MG63 (cell line): Measurements from ENCODE around the gene OR12D1. TPM values are rescaled to one million over a fixed set of nuclear protein-coding genes. Genes with fewer than 3 reads are reported as not detected.
"Not testable (repeated sequence)": the region's sequence is repeated elsewhere in the genome, so short reads cannot be mapped to it uniquely, and the experiment has no call there.

ENCODE experiments used
- DNase-seq: peaks from one replicate; pipeline ENCODE4 v3.0.0-alpha.2; 2020
- H3K27me3 ChIP-seq: fragments of 250-450 bp; sonication (Bioruptor Pico); 2 replicates; pipeline ENCODE4 v1.5.1; 2020; ENCODE audit warnings: mild to moderate bottlenecking, moderate library complexity
- H3K36me3 ChIP-seq: fragments of 250-450 bp; sonication (Bioruptor Pico); 2 replicates; pipeline ENCODE4 v1.5.1; 2020; ENCODE audit warnings: mild to moderate bottlenecking, moderate library complexity
- H3K4me3 ChIP-seq: fragments of 250-450 bp; sonication (Bioruptor Pico); 2 replicates; pipeline ENCODE4 v1.5.1; 2020; ENCODE audit warnings: mild to moderate bottlenecking, moderate library complexity
- H3K9me3 ChIP-seq: fragments of 250-450 bp; sonication (Bioruptor Pico); 2 replicates; pipeline ENCODE4 v1.5.1; 2020; ENCODE audit warnings: mild to moderate bottlenecking, moderate library complexity
- total RNA-seq: library from RNA; depleted of rRNA; stranded (reverse); fragments of >200 nt; shearing (Covaris generic); gene quantifications from 2 replicates; pipeline ENCODE4 v1.2.3, GENCODE V29; 2014; ENCODE audit warnings: low replicate concordance; rRNA removed

Gene OR12D1
- total RNA-seq: not detected in 2 replicates

DNA sequence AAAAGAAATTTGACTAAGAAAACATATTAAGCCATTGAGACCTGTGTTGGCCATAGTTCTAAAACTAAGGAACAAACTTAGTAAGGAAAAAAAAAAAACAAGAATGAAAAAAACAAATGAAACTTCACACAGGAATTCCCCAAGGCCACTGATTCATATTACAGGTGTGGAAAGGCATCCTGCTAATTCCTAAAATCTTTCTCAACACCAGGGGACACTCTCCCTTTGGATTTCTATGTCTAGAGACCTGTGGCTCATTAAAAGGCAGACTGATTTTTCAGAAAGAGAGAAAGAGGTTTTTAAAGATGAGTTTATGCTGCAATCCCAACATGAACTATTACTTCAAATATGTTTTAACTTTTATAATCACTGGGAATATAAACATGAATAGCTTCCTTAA, at the start of gene OR12D1:
Gene OR12D1, plus strand, starts transcription at position 341 of the 400 bp plus-strand sequence.
- Histone ChIP-seq H3K36me3 (no peaks in the 10 kb centered on the region), H3K9me3 (no peaks in the 10 kb centered on the region), H3K4me3 (no peak within 1 kb of the TSS), H3K27me3 (no peaks in the 10 kb centered on the region)
- no peak for DNase-seq

DNA sequence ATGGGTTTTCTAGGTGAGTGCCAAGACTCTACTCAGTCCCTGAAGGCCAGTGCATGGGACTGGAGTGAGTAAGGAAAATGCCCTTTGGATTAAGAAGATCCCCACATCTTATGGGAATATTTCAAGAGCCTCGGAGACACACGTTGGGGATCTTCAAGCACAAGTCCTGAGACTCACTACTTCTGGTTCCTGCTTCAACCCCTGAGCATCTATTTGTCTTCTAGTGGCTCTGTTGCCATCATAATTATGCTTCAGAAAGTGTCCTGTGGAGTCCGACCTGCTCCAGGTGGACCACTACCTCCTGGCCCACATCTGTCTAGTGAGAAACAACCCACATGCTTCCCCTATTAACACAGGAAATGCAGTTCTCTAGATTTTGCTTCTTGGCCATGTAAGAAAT, 46.0 kb upstream of the OR12D1 start, which contains the start of gene OR5V1:
Gene OR5V1, minus strand, starts transcription at position 101 of the 400 bp plus-strand sequence. CDS start 12,670 bp downstream, outside the sequence.
- Histone ChIP-seq H3K36me3 (no peaks in the 10 kb centered on the region), H3K9me3 (no peaks in the 10 kb centered on the region), H3K27me3 (no peaks in the 10 kb centered on the region), H3K4me3 (no peak within 1 kb of the TSS)
- DNase-seq: no peak

DNA sequence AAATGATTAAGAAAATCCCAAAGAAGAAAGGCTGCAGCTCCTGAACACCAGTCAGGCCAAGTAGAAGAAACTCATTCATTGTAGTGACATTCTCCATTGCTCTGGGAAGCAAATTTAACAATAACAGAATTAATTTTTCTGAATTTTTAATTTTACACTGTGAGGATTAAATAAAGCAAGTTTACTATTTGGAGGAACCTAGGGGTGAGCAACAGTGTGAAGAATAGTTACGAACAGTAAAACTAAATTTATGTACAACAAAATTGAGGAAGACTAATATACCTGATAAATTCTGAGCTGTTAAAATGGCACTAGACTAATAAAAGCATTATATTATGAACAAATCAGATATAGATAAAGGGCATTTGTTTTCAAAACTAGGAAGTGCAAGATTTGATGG, 39.5 kb upstream of the OR12D1 start, which contains the start of gene OR12D3:
Gene OR12D3, minus strand, starts transcription at position 101 of the 400 bp plus-strand sequence. Its CDS starts 4 bp downstream, at position 97.
- no peak within 1 kb of the TSS for H3K4me3 ChIP-seq
- no peak for DNase-seq

DNA sequence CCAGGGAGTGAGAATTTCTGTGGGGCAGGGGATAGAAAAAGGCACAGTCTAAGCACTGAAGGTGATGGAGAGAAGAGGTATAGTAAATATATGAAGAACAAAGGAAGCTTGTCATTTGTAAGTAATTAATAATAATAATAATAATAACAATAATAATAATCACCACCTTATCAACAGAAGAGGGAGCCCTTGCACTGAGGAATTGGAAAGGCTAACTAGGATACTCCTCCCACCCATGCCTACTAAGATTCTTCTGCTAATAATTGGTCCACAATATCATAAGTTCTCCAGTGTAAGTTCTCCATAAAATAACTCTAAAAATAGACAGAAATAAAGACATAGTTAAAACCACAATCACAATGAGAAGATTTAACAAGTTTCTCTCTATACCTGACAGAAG, 38.7 kb upstream of the OR12D1 start:
- no peak for DNase-seq
- H3K4me3 ChIP-seq: no peak overlapping the region
- no peaks in the 10 kb centered on the region for H3K9me3 ChIP-seq
- no peaks in the 10 kb centered on the region for H3K36me3 ChIP-seq
- no peaks in the 10 kb centered on the region for H3K27me3 ChIP-seq

More for the DNA sequence above, 39.5 kb upstream of the OR12D1 start, which contains the start of gene OR12D3:
- Histone ChIP-seq H3K27me3 (no peaks in the 10 kb centered on the region), H3K36me3 (no peaks in the 10 kb centered on the region), H3K9me3 (no peaks in the 10 kb centered on the region)

DNA sequence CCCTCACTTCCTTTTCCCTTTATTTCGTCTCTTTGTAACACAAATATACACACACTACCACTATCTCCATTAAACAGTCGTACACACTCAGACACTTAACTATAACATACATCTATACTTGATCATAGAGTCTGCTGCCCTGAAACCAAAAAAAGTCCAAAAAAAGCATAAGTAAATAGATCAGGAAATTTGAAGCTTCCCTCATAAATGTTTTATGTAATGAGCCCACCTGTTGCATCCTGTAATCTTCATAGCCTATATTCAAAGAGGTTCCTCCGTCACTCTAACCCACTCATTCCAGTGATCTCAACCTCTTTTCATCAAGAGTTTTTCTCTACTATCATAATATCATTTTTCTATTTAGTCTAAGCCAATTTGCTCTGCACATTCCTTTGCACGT, 26.2 kb upstream of the OR12D1 start:
- DNase-seq: no peak
- H3K27me3 ChIP-seq: no peaks in the 10 kb centered on the region; the same call in 1 of the 2 replicates

DNA sequence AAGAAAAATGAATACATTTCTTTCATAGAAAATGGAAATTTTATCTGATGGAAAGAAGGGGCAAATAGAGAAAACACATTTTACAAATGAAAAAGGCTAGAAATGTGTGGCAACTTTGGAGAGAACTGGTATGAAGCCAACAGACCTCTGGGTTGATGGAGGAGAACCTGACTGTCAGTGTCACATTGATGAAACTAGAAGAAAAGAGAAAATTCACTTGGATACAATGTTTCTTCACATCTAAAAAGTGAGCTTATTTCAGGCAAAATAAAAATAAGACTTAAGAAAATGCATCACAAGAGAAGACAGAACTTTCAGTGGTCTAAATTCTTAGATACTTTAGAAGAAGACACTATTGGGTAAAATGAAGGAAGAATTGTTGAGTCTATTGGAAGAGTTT, 19.4 kb upstream of the OR12D1 start, which contains the start of gene OR12D2:
Gene OR12D2, plus strand, starts transcription at position 301 of the 400 bp plus-strand sequence. CDS start 1,069 bp downstream, outside the sequence.
- H3K27me3 ChIP-seq: no peaks in the 10 kb centered on the region
- no peak within 1 kb of the TSS for H3K4me3 ChIP-seq
- no peak for DNase-seq
- H3K36me3 ChIP-seq: no peaks in the 10 kb centered on the region
- H3K9me3 ChIP-seq: no peaks in the 10 kb centered on the region

More for the DNA sequence above, 26.2 kb upstream of the OR12D1 start:
- Histone ChIP-seq H3K4me3 (no peak overlapping the region), H3K9me3 (no peaks in the 10 kb centered on the region), H3K36me3 (no peaks in the 10 kb centered on the region)

DNA sequence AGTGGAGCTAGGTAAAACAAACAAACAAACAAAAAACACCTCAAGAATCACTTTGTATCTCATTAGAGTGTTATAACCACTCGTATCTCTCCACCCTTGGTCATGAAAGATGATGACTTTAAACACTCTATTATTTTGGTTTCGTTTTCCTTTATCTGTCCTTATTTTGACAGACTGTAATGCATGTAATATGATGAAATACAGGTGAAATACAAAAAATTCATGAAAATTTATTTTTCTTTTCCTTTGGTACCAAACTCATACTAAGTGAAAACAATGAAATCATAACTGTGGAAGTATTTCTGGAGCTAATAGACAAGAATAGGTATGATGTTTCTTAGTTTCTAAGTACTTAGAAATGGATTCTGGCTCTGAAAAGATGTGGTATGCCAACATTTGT, 15.2 kb upstream of the OR12D1 start:
- Histone ChIP-seq H3K36me3 (no peaks in the 10 kb centered on the region), H3K4me3 (no peak overlapping the region), H3K27me3 (no peaks in the 10 kb centered on the region), H3K9me3 (no peaks in the 10 kb centered on the region)
- no peak for DNase-seq

DNA sequence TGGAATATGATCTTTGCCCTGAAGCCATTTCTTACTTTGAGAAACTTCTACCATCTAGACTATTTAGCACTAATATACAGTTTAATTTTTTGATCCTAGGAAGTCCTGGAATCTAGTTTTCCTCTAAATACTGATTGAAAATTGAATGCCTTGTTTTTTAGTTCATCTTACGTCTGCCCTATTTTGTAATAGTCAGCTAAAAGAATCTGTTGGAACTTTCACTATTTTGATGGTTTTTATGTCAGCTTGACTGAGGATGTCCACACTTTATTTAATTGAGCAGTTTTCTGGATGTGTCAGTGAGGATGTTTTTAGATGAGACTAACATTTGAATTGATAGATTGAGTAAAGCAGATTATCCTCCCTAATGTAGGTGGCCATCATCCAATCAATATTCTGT, 10.9 kb upstream of the OR12D1 start:
- DNase-seq: no peak
- no peaks in the 10 kb centered on the region for H3K9me3 ChIP-seq
- no peaks in the 10 kb centered on the region for H3K27me3 ChIP-seq
- H3K36me3 ChIP-seq: no peaks in the 10 kb centered on the region
- no peak overlapping the region for H3K4me3 ChIP-seq

DNA sequence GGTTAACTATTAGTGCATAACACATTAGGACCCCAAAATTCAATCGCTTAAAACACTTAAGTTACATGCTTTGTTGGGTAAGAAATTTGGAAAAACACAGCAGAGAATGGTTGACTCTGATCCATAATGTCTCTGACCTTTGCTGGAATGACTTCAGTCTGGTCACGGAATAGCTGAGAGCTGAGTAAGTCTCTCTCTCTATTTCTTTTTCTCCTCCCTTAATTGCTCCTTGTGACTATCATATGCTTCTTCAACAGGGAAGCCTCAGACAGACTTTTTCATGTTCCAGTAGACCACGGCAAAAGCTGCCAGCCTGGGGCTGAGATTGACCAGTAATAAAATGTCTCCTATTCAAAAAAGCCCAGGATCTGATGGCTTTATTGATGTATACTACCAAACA, 4.8 kb downstream of the OR12D1 start:
- Histone ChIP-seq H3K4me3 (no peak overlapping the region), H3K36me3 (no peaks in the 10 kb centered on the region), H3K9me3 (no peaks in the 10 kb centered on the region), H3K27me3 (no peaks in the 10 kb centered on the region)
- DNase-seq: no peak

DNA sequence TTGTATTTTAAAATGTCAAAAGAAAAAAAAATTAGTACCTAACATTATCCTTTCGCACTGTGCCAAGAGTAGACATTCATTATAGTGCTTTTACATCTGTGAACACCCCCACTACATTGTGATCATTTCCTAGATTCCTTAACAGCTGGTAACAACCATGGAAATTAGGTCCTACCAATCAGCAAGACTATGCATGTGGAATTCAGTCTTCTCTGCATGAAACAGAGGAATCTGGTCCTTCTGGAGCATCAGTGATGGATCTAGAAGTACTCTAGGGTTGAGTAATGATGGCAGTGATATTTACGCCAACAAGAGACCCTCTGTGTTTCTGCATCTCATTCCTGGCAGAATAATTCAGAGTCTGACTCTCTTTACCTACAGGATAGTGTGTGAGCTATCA, 9.4 kb downstream of the OR12D1 start:
- no peaks in the 10 kb centered on the region for H3K9me3 ChIP-seq
- H3K36me3 ChIP-seq: no peaks in the 10 kb centered on the region
- no peak for DNase-seq
- H3K27me3 ChIP-seq: no peaks in the 10 kb centered on the region
- no peak overlapping the region for H3K4me3 ChIP-seq

DNA sequence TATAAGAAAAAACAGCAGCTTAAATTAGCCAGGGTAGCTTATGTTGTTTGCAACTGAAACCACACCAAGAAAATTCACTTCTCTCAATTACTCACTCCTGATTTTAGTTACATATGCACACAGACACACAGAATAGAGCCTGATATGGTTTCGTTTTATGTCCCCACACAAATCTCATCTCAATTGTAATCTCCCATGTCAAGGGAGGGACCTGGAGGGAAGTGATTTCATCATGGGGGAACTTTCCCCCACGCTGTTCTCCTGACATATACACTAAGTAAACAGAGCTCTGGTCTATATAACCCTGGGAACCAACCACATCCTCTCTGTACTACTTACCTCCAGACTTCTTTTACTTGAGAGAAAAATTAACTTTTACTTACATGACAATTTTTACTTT, 9.8 kb downstream of the OR12D1 start:
- H3K9me3 ChIP-seq: no peaks in the 10 kb centered on the region
- H3K27me3 ChIP-seq: no peaks in the 10 kb centered on the region
- no peak overlapping the region for H3K4me3 ChIP-seq
- no peak for DNase-seq
- no peaks in the 10 kb centered on the region for H3K36me3 ChIP-seq

DNA sequence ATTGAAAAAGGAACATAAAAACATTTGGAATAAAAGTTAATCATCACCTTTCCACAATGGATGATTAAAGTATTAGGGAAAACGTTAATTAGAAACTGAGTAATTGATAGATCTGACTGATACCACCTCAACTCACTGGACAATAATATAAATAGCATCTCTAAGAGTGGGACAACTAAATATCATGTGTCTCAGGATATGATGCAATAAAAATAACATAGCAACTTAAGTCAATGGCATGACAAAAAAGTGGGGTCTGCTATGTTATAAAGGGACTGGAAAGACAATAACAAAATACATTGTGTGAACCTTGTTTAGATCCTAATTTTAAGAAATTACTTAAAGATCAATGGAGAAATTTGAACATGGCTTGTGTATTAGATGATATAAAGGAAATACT, 10.3 kb downstream of the OR12D1 start:
- H3K9me3 ChIP-seq: no peaks in the 10 kb centered on the region
- H3K4me3 ChIP-seq: no peak overlapping the region
- no peaks in the 10 kb centered on the region for H3K36me3 ChIP-seq
- no peak for DNase-seq
- no peaks in the 10 kb centered on the region for H3K27me3 ChIP-seq

DNA sequence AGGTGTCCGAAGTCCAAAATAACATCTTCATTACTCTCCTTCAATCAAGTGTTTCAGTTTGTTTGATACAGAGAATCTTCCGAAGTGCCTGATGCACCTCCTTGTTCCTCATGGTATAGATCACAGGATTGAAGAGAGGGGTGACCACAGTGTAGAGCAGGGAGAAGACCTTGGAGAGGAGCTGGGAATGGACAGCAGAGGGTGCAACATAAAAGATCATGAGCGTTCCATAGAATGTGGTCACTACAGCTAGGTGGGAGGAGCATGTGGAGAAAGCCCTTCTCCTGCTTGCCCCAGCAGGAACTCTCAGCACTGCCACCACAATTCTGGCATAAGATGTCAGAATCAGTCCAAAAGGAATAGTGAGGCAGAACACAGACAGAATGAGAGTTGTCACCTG, 11.9 kb downstream of the OR12D1 start:
- Histone ChIP-seq H3K4me3 (no peak overlapping the region), H3K9me3 (no peaks in the 10 kb centered on the region), H3K36me3 (no peaks in the 10 kb centered on the region), H3K27me3 (no peaks in the 10 kb centered on the region)
- no peak for DNase-seq

DNA sequence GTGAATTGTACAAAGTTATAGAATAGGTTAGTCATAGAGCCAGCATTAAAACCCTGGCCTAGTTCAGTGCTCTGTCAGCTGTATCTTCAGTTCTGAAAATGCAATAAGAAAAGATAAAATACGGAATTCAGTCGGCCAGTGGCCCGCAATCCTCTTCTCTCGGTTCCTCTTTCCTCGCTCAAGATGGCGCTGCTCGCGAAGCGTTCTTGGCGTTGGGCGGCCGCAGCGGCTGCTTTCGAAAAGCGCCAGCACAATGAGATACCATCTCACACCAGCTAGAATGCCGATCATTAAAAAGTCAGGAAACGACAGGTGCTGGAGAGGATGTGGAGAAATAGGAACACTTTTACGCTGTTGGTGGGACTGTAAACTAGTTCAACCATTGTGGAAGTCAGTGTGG, 22.0 kb downstream of the OR12D1 start:
- not testable (repeated sequence) for H3K4me3 ChIP-seq, H3K27me3 ChIP-seq, DNase-seq, H3K9me3 ChIP-seq, H3K36me3 ChIP-seq

DNA sequence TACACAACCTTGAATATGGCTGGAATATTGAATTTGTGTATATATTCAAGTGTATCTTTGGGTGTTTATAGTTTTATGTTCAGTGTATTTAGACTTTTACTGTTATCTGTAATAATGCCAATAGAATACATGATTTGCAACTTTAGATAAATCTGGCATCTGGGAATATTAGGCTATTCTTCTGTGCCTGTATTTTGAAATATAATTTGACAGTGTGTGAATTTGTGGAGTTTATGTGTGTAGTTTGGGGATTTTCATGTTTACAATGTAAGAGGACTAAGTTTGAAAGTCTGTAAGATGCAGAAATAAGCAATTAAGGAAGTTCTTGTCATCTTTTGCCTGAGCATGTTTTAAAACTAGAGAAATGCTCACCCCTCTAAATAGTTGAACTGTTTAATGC, 24.3 kb downstream of the OR12D1 start, which contains the start of gene OR10C1:
Gene OR10C1, plus strand, starts transcription at position 301 of the 400 bp plus-strand sequence. CDS start 710 bp downstream, outside the sequence.
- Histone ChIP-seq H3K27me3 (no peaks in the 10 kb centered on the region), H3K36me3 (no peaks in the 10 kb centered on the region), H3K9me3 (no peaks in the 10 kb centered on the region), H3K4me3 (no peak within 1 kb of the TSS)
- DNase-seq: no peak

DNA sequence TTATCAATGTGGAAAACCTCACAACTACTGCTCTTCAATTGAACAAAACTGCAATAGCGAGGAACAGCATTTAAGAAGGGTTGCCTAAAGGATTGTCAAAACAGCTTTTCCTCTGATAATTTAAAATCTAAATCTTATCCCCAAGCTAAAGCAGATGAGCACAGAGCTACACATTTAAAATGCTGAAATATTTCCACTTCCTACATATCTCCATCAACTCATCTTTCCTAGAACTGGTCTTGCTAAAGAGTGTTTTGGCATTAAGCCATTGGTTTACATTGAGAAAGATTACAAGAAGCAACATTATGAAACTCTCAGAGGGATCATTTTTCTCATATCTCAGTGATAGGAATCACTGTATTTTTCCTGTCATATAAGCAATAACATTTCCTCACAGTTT, 28.0 kb downstream of the OR12D1 start:
- no peaks in the 10 kb centered on the region for H3K27me3 ChIP-seq
- H3K9me3 ChIP-seq: no peaks in the 10 kb centered on the region
- H3K4me3 ChIP-seq: no peak overlapping the region
- DNase-seq: no peak
- no peaks in the 10 kb centered on the region for H3K36me3 ChIP-seq

DNA sequence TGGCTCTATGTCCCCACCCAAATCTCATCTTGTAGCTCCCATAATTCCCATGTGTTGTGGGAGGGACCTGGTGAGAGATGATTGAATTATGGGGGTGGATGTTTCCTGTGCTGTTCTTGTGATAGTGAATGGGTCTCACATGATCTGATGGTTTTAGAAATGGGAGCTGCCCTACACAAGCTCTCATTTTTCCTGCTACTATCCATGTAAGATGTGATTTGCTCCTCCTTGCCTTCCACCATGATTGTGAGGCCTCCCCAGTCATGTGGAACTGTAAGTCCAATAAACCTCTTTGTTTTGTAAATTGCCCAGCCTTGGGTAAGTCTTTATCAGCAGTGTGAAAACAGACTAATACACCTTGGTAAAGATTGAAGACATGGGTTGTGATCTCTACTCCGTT, 29.3 kb downstream of the OR12D1 start:
- H3K9me3 ChIP-seq, H3K4me3 ChIP-seq, H3K36me3 ChIP-seq, H3K27me3 ChIP-seq, DNase-seq: not testable (repeated sequence)

DNA sequence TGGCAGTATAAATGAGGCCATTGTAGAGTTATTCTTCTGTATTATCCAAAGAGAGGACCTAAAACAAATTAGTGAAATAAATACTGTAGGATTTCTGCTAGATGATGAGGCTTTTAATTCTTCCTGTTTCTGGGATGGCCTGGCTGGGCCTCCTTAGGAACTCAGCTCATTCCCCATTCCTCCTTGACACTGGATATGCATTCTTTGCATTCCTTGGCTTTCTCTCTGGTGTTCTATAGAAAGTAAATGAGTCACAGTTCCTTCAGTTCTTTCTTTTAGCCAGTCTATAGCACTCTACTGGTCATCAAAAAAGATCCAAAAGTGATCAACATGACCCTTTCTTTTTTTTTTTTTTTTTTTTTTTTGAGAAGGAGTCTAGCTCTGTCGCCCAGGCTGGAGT, 32.9 kb downstream of the OR12D1 start:
- DNase-seq: peak; percentile 3
- no peaks in the 10 kb centered on the region for H3K9me3 ChIP-seq
- H3K36me3 ChIP-seq: no peaks in the 10 kb centered on the region
- H3K27me3 ChIP-seq: no peaks in the 10 kb centered on the region
- no peak overlapping the region for H3K4me3 ChIP-seq
